Thyroid gland (tissue), 4 donors: ENCODE measurements around the gene KRTAP5-5. TPM values are rescaled to one million over a fixed set of nuclear protein-coding genes. Genes with fewer than 3 reads are reported as not detected.
"Not testable (repeated sequence)": the region's sequence is repeated elsewhere in the genome, so short reads cannot be mapped to it uniquely, and the experiment has no call there.

Experiments
- DNase-seq, 2 donors: peaks; one replicate each; pipeline ENCODE4 v3.0.0-alpha.2; 2019
- H3K27ac ChIP-seq, 3 donors: fragments of 200-600 bp; sonication (generic); 1 replicate in 2 of 3; 2 replicates in 1 of 3; pipeline ENCODE4 v1.5.1; 2016 to 2019; ENCODE audit warnings: mild to moderate bottlenecking in 1 of 3, moderate library complexity in 1 of 3
- H3K27me3 ChIP-seq: fragments of 200-600 bp; sonication (generic); one replicate; pipeline ENCODE4 v1.5.1; 2019
- H3K36me3 ChIP-seq, 2 donors: fragments of 200-600 bp; sonication (generic); one replicate each; pipeline ENCODE4 v1.5.1; 2016 to 2019
- H3K4me1 ChIP-seq, 2 donors: fragments of 200-600 bp; sonication (generic); one replicate each; pipeline ENCODE4 v1.5.1; 2017 to 2019
- H3K4me3 ChIP-seq, 3 donors: fragments of 200-600 bp; sonication (generic); replicated peaks in 1 of 3; 1 replicate in 2 of 3; 2 replicates in 1 of 3; pipeline ENCODE4 v1.5.1; 2016; ENCODE audit warnings: mild to moderate bottlenecking in 1 of 3
- H3K9me3 ChIP-seq: fragments of 200-600 bp; sonication (generic); one replicate; pipeline ENCODE4 v1.5.1; 2017
- CTCF ChIP-seq, 6 experiments: fragments of 200-600 bp in 3 of 6; fragments of 450-650 bp in 3 of 6; sonication (generic) in 3 of 6; IDR thresholded peaks; one replicate each; pipeline ENCODE4 v1.5.1; 2016 to 2019; ENCODE audit warnings: antibody characterized with exemption in 6 of 6, mild to moderate bottlenecking in 2 of 6, inconsistent platforms in 1 of 6, moderate library complexity in 1 of 6
- POLR2A ChIP-seq, 2 donors: fragments of 450-650 bp; IDR thresholded peaks; one replicate each; pipeline ENCODE4 v1.6.1; 2017; ENCODE audit warnings: antibody characterized with exemption in 2 of 2, mild to moderate bottlenecking in 2 of 2, moderate library complexity in 1 of 2
- WGBS, 2 donors: methylation state at CpG; one replicate each; pipeline ENCODE4 v1.1.5; 2017; 5-methylcytosine and 5-hydroxymethylcytosine counted together
- intact Hi-C: fragments of 100-400 bp; cut with DNase I; formaldehyde crosslinking; loops from one replicate; pipeline ENCODE4 v1.15.1; 2023
- total RNA-seq, 4 donors: library from RNA; depleted of rRNA; stranded (reverse); fragments of >200 nt; gene quantifications; one replicate each; pipeline ENCODE4 v1.2.3, GENCODE V29; 2016

The KRTAP5-5 gene
- total RNA-seq: not detected

GRCh38 chr11:1629326-1630185, at the start of gene KRTAP5-5:
Gene KRTAP5-5 (plus strand): TSS chr11:1629775. CDS start chr11:1629841, 66 bp downstream.
- 68 to 78% methylated on average over 14 to 15 of the region's 26 CpGs for WGBS, 2 donors
- H3K4me3 ChIP-seq: no peak within 1 kb of the TSS
- intact Hi-C loops: loop anchor here (10.0 kb wide), 1 partner anchor 85 kb away; no protein-coding TSS in a partner anchor

GRCh38 chr11:1581976-1582375, 47.6 kb upstream of the KRTAP5-5 start:
- H3K9me3 ChIP-seq: no peaks in the 10 kb centered on the region
- WGBS, 2 donors: 83 to 85% methylated on average over 9 of the region's 9 CpGs
- no peaks in the 10 kb centered on the region for H3K36me3 ChIP-seq
- H3K27ac ChIP-seq: no peak overlapping the region
- no peak overlapping the region for H3K4me3 ChIP-seq
- no peak for DNase-seq
- H3K4me1 ChIP-seq: no peaks in the 10 kb centered on the region
- H3K27me3 ChIP-seq: no peaks in the 10 kb centered on the region
- no peak for TF ChIP-seq POLR2A (IDR thresholded peaks at IDR 0.05)
- intact Hi-C loops: no loop called here

More at GRCh38 chr11:1629326-1630185, at the start of gene KRTAP5-5:
- DNase-seq: no peak
- TF ChIP-seq CTCF (IDR thresholded peaks at IDR 0.05) (no peak), POLR2A (IDR thresholded peaks at IDR 0.05) (no peak)
- H3K36me3 ChIP-seq: no peaks in the 10 kb centered on the region
- H3K9me3 ChIP-seq: no peaks in the 10 kb centered on the region
- no peaks in the 10 kb centered on the region for H3K4me1 ChIP-seq
- peaks cover 4% of the 10 kb centered on the region for H3K27me3 ChIP-seq
- no peak within 1 kb of the TSS for H3K27ac ChIP-seq

GRCh38 chr11:1582909-1583308, 46.7 kb upstream of the KRTAP5-5 start:
- H3K4me1 ChIP-seq, H3K4me3 ChIP-seq, H3K36me3 ChIP-seq, DNase-seq, H3K27ac ChIP-seq, H3K9me3 ChIP-seq, H3K27me3 ChIP-seq, intact Hi-C loops: not testable (repeated sequence)
- WGBS, 2 donors: 70 to 82% methylated on average over 2 of the region's 2 CpGs

- H3K27me3 ChIP-seq, H3K27ac ChIP-seq, intact Hi-C loops, H3K9me3 ChIP-seq, DNase-seq, H3K36me3 ChIP-seq, H3K4me1 ChIP-seq, H3K4me3 ChIP-seq: not testable (repeated sequence)
- 60 to 83% methylated on average over 1 to 7 of the region's 9 CpGs for WGBS, 2 donors
Observed at GRCh38 chr11:1584661-1585370, 44.8 kb upstream of the KRTAP5-5 start, which contains the start of gene KRTAP5-1. Gene KRTAP5-1 (minus strand): TSS chr11:1585283. CDS start chr11:1585249, 34 bp downstream.

- TF ChIP-seq CTCF (IDR thresholded peaks at IDR 0.05): no peak
- no peak for TF ChIP-seq POLR2A (IDR thresholded peaks at IDR 0.05)
- no peaks in the 10 kb centered on the region for H3K9me3 ChIP-seq
- H3K4me3 ChIP-seq: no peak overlapping the region
- intact Hi-C loops: no loop called here
- 80 to 82% methylated on average over 2 of the region's 2 CpGs for WGBS, 2 donors
- H3K27me3 ChIP-seq: no peaks in the 10 kb centered on the region
- H3K36me3 ChIP-seq: no peaks in the 10 kb centered on the region
- no peak for DNase-seq
- no peak overlapping the region for H3K27ac ChIP-seq
- H3K4me1 ChIP-seq: no peaks in the 10 kb centered on the region
Observed at GRCh38 chr11:1586699-1587098, 42.9 kb upstream of the KRTAP5-5 start.

- intact Hi-C loops, H3K4me1 ChIP-seq, DNase-seq, H3K36me3 ChIP-seq, H3K4me3 ChIP-seq, H3K27me3 ChIP-seq, H3K27ac ChIP-seq, H3K9me3 ChIP-seq: not testable (repeated sequence)
- 39 to 53% methylated on average over 8 of the region's 10 CpGs for WGBS, 2 donors
Observed at GRCh38 chr11:1589191-1589963, 40.2 kb upstream of the KRTAP5-5 start.
